ENCODE results near the gene HS3ST2.

DNA sequence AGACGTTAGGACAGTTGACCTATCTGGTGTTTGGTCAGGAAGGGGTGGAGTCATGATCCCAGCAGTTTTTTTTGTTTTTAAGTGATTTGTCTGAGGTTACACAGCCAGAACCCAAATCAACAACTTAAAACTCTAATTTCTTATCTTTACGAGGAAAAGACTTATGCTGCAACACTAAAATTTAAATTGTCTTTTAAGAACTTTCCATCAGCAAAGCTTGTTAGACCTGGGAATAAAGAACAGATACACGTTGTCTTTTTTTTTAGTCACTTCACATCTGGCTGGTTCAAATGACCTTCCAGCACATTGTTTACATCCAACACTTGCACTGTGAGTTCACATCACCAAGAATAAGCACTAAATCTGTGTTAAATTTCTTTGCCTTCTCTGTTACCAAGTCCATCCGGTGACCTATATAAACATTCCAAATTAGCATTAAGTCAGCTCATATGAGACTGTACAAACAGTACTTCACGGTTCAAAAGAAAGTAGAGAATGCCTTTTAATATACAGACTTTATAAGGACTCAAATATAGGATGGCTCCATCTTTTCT is 115.0 kb downstream of the HS3ST2 start:
- no peak for TF ChIP-seq POLR2A (IDR thresholded peaks at IDR 0.05)
- TF ChIP-seq, protein P1, sequence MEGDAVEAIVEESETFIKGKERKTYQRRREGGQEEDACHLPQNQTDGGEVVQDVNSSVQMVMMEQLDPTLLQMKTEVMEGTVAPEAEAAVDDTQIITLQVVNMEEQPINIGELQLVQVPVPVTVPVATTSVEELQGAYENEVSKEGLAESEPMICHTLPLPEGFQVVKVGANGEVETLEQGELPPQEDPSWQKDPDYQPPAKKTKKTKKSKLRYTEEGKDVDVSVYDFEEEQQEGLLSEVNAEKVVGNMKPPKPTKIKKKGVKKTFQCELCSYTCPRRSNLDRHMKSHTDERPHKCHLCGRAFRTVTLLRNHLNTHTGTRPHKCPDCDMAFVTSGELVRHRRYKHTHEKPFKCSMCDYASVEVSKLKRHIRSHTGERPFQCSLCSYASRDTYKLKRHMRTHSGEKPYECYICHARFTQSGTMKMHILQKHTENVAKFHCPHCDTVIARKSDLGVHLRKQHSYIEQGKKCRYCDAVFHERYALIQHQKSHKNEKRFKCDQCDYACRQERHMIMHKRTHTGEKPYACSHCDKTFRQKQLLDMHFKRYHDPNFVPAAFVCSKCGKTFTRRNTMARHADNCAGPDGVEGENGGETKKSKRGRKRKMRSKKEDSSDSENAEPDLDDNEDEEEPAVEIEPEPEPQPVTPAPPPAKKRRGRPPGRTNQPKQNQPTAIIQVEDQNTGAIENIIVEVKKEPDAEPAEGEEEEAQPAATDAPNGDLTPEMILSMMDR (IDR thresholded peaks at IDR 0.05): no peak
- TF ChIP-seq EP300 (IDR thresholded peaks at IDR 0.05): no peak
- no peak for TF ChIP-seq POLR2AphosphoS5 (IDR thresholded peaks at IDR 0.05)

Data from stomach (tissue), 4 donors.